Sigmoid colon (tissue), 7 donors: ENCODE results near the gene MCOLN3. TPM values are rescaled to one million over a fixed set of nuclear protein-coding genes. Genes with fewer than 3 reads are reported as not detected.
A peak's percentile ranks its signal among the peaks of the same experiment; 100 is the strongest.

Experiments used
- DNase-seq: peaks from one replicate; pipeline ENCODE4 v3.0.0-alpha.2; 2019
- H3K27ac ChIP-seq, 4 donors: fragments of 200-600 bp; sonication (generic); one replicate each; pipeline ENCODE4 v1.5.1; 2016 to 2019; ENCODE audit warnings: mild to moderate bottlenecking in 1 of 4
- H3K27me3 ChIP-seq, 3 donors: fragments of 200-600 bp; sonication (generic); one replicate each; pipeline ENCODE4 v1.5.1; 2019; ENCODE audit warnings: mild to moderate bottlenecking in 1 of 3
- H3K36me3 ChIP-seq, 4 donors: fragments of 200-600 bp; sonication (generic); one replicate each; pipeline ENCODE4 v1.5.1; 2016 to 2019
- H3K4me1 ChIP-seq, 4 donors: fragments of 200-600 bp; sonication (generic); one replicate each; pipeline ENCODE4 v1.5.1; 2017 to 2019
- H3K4me3 ChIP-seq, 4 donors: fragments of 200-600 bp; sonication (generic); one replicate each; pipeline ENCODE4 v1.5.1; 2017 to 2019; ENCODE audit warnings: mild to moderate bottlenecking in 2 of 4, moderate library complexity in 1 of 4
- H3K9me3 ChIP-seq, 4 donors: fragments of 200-600 bp in 3 of 4; sonication (generic) in 3 of 4; one replicate each; pipeline versions ENCODE4 v1.5.1 to v1.6.1; 2013 to 2019
- EP300 ChIP-seq, 4 donors: sonication (generic); formaldehyde crosslinking; IDR thresholded peaks; one replicate each; pipeline ENCODE4 v1.6.1; 2017; ENCODE audit warnings: antibody characterized with exemption in 4 of 4
- POLR2A ChIP-seq, 2 donors: fragments of 450-650 bp; IDR thresholded peaks; one replicate each; pipeline ENCODE4 v1.6.1; 2016; ENCODE audit warnings: antibody characterized with exemption in 2 of 2, mild to moderate bottlenecking in 2 of 2, moderate library complexity in 2 of 2
- POLR2AphosphoS5 ChIP-seq, 4 donors: sonication (generic); formaldehyde crosslinking; IDR thresholded peaks; one replicate each; pipeline ENCODE4 v1.6.1; 2017; ENCODE audit warnings: antibody characterized with exemption in 4 of 4
- WGBS, 2 donors: extraction: QIAGEN DNeasy Blood & Tissue Kit; methylation state at CpG; one replicate each; pipeline ENCODE4 v1.1.7; 2013; 5-methylcytosine and 5-hydroxymethylcytosine counted together
- intact Hi-C: fragments of 100-400 bp; cut with DNase I; formaldehyde crosslinking; loops from one replicate; pipeline ENCODE4 v1.15.1; 2023
- polyA plus RNA-seq, 3 donors: library from polyadenylated mRNA; stranded (reverse); fragments of 200-250 nt; gene quantifications; one replicate each; pipeline ENCODE4 v1.2.3, GENCODE V29; 2013
- total RNA-seq, 4 donors: library from RNA; depleted of rRNA; stranded (reverse); fragments of >200 nt; gene quantifications; one replicate each; pipeline ENCODE4 v1.1.0, GENCODE V29; 2016
- TF ChIP-seq, protein P1 (sequence below), 4 experiments: fragments of 450-650 bp in 3 of 4; fragments of 200-600 bp in 1 of 4; IDR thresholded peaks; one replicate each; pipeline ENCODE4 v1.5.1; 2016 to 2019; ENCODE audit warnings: antibody characterized with exemption in 4 of 4, mild to moderate bottlenecking in 3 of 4, moderate library complexity in 2 of 4
- donor health status: healthy with polysubstance abuse.
- donor health status: Bipolar disorder and iron deficiency.
- donor health status: healthy.

Gene MCOLN3, protein sequence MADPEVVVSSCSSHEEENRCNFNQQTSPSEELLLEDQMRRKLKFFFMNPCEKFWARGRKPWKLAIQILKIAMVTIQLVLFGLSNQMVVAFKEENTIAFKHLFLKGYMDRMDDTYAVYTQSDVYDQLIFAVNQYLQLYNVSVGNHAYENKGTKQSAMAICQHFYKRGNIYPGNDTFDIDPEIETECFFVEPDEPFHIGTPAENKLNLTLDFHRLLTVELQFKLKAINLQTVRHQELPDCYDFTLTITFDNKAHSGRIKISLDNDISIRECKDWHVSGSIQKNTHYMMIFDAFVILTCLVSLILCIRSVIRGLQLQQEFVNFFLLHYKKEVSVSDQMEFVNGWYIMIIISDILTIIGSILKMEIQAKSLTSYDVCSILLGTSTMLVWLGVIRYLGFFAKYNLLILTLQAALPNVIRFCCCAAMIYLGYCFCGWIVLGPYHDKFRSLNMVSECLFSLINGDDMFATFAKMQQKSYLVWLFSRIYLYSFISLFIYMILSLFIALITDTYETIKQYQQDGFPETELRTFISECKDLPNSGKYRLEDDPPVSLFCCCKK
- 10 to 100 TPM in 1 of 4 donors, 1 to 10 TPM in 3; 1.6 to 10.8 (median 4.2) TPM for total RNA-seq
- polyA plus RNA-seq = 1 to 10 TPM in 1 of 3 donors, under 1 TPM in 2; 0.23 to 1.2 (median 0.23) TPM

DNA sequence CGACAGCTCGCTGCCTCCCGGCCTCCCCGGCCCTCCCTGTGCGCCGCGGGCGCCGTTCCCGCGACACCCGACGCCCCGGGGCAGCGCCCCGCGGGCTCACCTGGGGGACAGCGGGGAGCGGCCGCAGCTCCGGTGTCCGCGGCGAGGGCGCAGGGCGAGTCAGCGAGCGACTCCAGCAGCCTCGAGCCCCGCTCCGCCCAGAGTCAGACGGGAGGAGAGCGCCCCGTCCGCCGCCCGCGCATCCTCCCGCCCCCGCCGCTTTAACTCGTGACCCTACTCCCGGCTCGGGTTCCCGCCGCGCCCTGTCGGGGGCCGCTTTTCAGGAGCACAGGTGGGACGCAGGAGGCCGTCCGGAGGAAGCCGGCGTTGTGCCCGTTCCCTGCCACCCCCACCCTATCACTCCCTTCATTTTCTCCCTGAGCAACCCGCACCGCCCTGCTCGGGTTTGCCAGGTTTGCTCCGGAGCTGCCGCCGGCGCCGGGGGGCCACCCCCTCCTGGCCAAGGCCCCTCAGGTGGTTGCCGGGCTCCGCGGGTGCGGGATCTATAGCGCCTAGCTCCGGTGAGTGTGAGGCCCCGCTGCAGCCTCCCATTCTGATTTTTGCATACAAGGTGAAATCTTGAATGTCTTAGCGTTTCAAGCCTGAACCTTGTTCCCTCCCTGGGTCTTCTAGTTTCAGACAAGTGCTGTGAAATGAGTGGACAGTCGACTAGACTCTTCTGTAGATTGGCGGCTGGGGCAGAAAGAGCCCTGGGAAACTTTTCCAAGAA, at the start of gene MCOLN3:
MCOLN3 (minus strand) TSS at position 205 of the 769 bp plus-strand sequence. CDS start 3,140 bp downstream, outside the sequence.
- no peak within 1 kb of the TSS for H3K27ac ChIP-seq
- H3K27me3 ChIP-seq = peaks cover 20 to 66% (median 27%) of the 10 kb centered on the region in 3 donors
- WGBS, 2 donors = 1% methylated on average over 73 of the region's 73 CpGs
- TF ChIP-seq POLR2A (IDR thresholded peaks at IDR 0.05) (no peak), EP300 (IDR thresholded peaks at IDR 0.05) (no peak), POLR2AphosphoS5 (IDR thresholded peaks at IDR 0.05) (no peak)
- TF ChIP-seq, protein P1, sequence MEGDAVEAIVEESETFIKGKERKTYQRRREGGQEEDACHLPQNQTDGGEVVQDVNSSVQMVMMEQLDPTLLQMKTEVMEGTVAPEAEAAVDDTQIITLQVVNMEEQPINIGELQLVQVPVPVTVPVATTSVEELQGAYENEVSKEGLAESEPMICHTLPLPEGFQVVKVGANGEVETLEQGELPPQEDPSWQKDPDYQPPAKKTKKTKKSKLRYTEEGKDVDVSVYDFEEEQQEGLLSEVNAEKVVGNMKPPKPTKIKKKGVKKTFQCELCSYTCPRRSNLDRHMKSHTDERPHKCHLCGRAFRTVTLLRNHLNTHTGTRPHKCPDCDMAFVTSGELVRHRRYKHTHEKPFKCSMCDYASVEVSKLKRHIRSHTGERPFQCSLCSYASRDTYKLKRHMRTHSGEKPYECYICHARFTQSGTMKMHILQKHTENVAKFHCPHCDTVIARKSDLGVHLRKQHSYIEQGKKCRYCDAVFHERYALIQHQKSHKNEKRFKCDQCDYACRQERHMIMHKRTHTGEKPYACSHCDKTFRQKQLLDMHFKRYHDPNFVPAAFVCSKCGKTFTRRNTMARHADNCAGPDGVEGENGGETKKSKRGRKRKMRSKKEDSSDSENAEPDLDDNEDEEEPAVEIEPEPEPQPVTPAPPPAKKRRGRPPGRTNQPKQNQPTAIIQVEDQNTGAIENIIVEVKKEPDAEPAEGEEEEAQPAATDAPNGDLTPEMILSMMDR (IDR thresholded peaks at IDR 0.05) = no peak
- peak; percentile 71 for DNase-seq
- H3K4me1 ChIP-seq = peaks cover 0 to 13% (median 13%) of the 10 kb centered on the region in 4 donors
- no peaks in the 10 kb centered on the region for H3K36me3 ChIP-seq
- H3K4me3 ChIP-seq = peak within 1 kb of the TSS; percentile 21 to 55 (median 45)
- H3K9me3 ChIP-seq = no peaks in the 10 kb centered on the region
- intact Hi-C loops = no loop called here

- no peak for DNase-seq
- TF ChIP-seq POLR2AphosphoS5 (IDR thresholded peaks at IDR 0.05) (no peak), EP300 (IDR thresholded peaks at IDR 0.05) (no peak), POLR2A (IDR thresholded peaks at IDR 0.05) (no peak)
- TF ChIP-seq, protein P1 (IDR thresholded peaks at IDR 0.05) = no peak
- Histone ChIP-seq H3K4me1 (no peaks in the 10 kb centered on the region), H3K9me3 (no peaks in the 10 kb centered on the region), H3K27ac (no peak overlapping the region), H3K36me3 (no peaks in the 10 kb centered on the region), H3K27me3 (no peaks in the 10 kb centered on the region), H3K4me3 (no peak overlapping the region)
- 21 to 76% methylated on average over 2 of the region's 2 CpGs for WGBS, 2 donors
- intact Hi-C loops = no loop called here
These were observed 45.3 kb upstream of the MCOLN3 start for GRCh38 chr1:85093644-85094043.

DNA sequence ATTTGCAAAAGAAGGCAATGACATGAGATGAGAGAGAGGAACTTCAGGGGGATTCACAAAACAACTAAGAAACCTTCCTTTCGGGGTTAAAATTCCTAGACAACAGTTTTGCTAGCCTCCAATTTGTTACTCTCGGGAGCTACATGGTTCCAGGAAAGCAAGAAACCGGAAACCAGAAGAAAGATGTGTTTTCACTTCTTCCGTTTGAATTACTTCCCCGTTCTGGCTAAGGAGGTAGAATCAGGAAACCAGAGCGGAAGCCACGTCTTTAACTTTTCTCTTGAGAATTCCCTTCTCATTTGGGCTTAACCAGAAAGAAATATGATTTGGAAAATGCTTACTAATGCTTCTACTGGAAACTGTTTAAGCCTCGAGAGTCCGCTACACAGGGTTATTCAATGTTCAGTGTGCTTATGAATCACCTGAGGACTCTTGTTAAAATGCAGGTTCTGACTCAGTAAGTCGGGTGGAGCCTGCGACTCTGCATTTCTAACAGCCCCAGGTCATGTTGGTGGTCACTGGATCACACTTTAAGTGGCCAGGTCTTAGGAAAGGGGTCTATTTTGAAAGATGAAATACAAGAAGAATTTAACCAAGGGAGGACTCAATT, 43.5 kb upstream of the MCOLN3 start:
- WGBS, 2 donors = 47 to 80% methylated on average over 11 of the region's 11 CpGs
- intact Hi-C loops = no loop called here

DNA sequence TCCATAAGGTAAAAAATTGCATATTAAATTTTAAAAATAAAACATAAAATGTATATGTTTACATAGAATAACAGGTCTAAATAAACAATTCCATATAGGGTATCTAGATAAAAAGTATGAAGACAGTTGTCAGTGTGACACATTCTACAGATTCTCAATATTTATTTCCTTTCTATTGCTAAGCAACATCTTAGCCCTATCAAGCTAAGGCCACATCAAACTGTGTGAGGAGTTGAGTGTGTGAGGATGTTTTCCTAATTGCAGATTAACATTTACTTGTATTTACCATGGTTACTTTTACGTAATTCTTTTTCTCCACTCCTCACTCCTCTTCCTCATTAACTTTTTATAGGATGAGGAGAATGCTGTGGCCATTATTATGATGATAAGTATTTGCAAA, 41.9 kb upstream of the MCOLN3 start:
- no peak overlapping the region for H3K4me3 ChIP-seq
- 92 to 93% methylated on average over 1 of the region's 1 CpG for WGBS, 2 donors
- H3K36me3 ChIP-seq = no peaks in the 10 kb centered on the region
- DNase-seq = no peak
- no peaks in the 10 kb centered on the region for H3K27me3 ChIP-seq
- TF ChIP-seq POLR2AphosphoS5 (IDR thresholded peaks at IDR 0.05) (no peak), EP300 (IDR thresholded peaks at IDR 0.05) (no peak), POLR2A (IDR thresholded peaks at IDR 0.05) (no peak)
- TF ChIP-seq, protein P1 (IDR thresholded peaks at IDR 0.05) = no peak
- H3K27ac ChIP-seq = no peak overlapping the region
- H3K9me3 ChIP-seq = no peaks in the 10 kb centered on the region
- intact Hi-C loops = no loop called here
- H3K4me1 ChIP-seq = no peaks in the 10 kb centered on the region

More for the DNA sequence above, 43.5 kb upstream of the MCOLN3 start:
- Histone ChIP-seq H3K9me3 (no peaks in the 10 kb centered on the region), H3K27me3 (no peaks in the 10 kb centered on the region), H3K4me1 (no peaks in the 10 kb centered on the region), H3K27ac (no peak overlapping the region), H3K36me3 (no peaks in the 10 kb centered on the region), H3K4me3 (no peak overlapping the region)
- TF ChIP-seq POLR2A (IDR thresholded peaks at IDR 0.05) (no peak), EP300 (IDR thresholded peaks at IDR 0.05) (no peak), POLR2AphosphoS5 (IDR thresholded peaks at IDR 0.05) (no peak)
- TF ChIP-seq, protein P1 (IDR thresholded peaks at IDR 0.05) = no peak
- DNase-seq = no peak
